Loucy (cell line): ENCODE measurements around the gene GCNT2.

ENCODE experiments used
- H2AFZ ChIP-seq: fragments of 200-600 bp; sonication (generic); 2 replicates; pipeline ENCODE4 v1.6.0; 2016; ENCODE audit warnings: antibody characterized with exemption, mild to moderate bottlenecking, low read length, moderate library complexity
- H3F3A ChIP-seq: fragments of 200-600 bp; 2 replicates; pipeline ENCODE4 v1.6.0; 2016; ENCODE audit warnings: antibody characterized with exemption, low read depth, mild to moderate bottlenecking
- H3K27me3 ChIP-seq: fragments of 200-600 bp; sonication (generic); 2 replicates; pipeline ENCODE4 v1.6.1; 2014; ENCODE audit warnings: low read length, mild to moderate bottlenecking; ENCODE audit not compliant: insufficient read depth, poor library complexity, severe bottlenecking
- H3K36me3 ChIP-seq: fragments of 200-600 bp; sonication (generic); 2 replicates; pipeline ENCODE4 v1.6.1; 2016; ENCODE audit warnings: low read length; ENCODE audit not compliant: insufficient read depth
- H3K4me1 ChIP-seq: fragments of 200-600 bp; sonication (generic); 2 replicates; pipeline ENCODE4 v1.5.1; 2014; ENCODE audit warnings: low read length, mild to moderate bottlenecking; ENCODE audit not compliant: insufficient read depth, poor library complexity, severe bottlenecking
- H3K4me2 ChIP-seq: fragments of 200-600 bp; sonication (generic); 2 replicates; pipeline ENCODE4 v1.6.0; 2014; ENCODE audit warnings: antibody characterized with exemption, low read length, low read depth, mild to moderate bottlenecking; ENCODE audit not compliant: poor library complexity, severe bottlenecking
- H3K4me3 ChIP-seq: fragments of 200-600 bp; sonication (generic); 2 replicates; pipeline ENCODE4 v1.5.1; 2014; ENCODE audit warnings: low read length, mild to moderate bottlenecking, mixed read lengths; ENCODE audit not compliant: poor library complexity, severe bottlenecking
- H3K79me2 ChIP-seq: fragments of 200-600 bp; sonication (generic); 2 replicates; pipeline ENCODE4 v1.6.1; 2014; ENCODE audit warnings: low read length; ENCODE audit not compliant: insufficient read depth
- H3K9ac ChIP-seq: fragments of 200-600 bp; sonication (generic); 2 replicates; pipeline ENCODE4 v1.6.0; 2014; ENCODE audit warnings: mild to moderate bottlenecking, low read depth, low read length, moderate library complexity; ENCODE audit not compliant: poor library complexity, severe bottlenecking
- H3K9me2 ChIP-seq: fragments of 200-600 bp; sonication (generic); replicated peaks from 2 replicates; pipeline ENCODE4 v1.6.1; 2016; ENCODE audit warnings: low read depth, low read length, mixed read lengths
- H3K9me3 ChIP-seq: fragments of 200-600 bp; sonication (generic); 2 replicates; pipeline ENCODE4 v1.6.1; 2014; ENCODE audit warnings: mild to moderate bottlenecking, antibody characterized with exemption, low read length, low read depth; ENCODE audit not compliant: insufficient read depth
- H4K20me1 ChIP-seq: fragments of 200-600 bp; sonication (generic); 2 replicates; pipeline ENCODE4 v1.6.0; 2014; ENCODE audit warnings: antibody characterized with exemption, low read length, mild to moderate bottlenecking; ENCODE audit not compliant: insufficient read depth, poor library complexity, severe bottlenecking
- CTCF ChIP-seq: fragments of 200-600 bp; sonication (generic); conservative IDR thresholded peaks from 2 replicates; pipeline ENCODE4 v1.5.1; 2014; ENCODE audit warnings: mild to moderate bottlenecking, antibody characterized with exemption, low read length
- EZH2phosphoT487 ChIP-seq: fragments of 200-600 bp; IDR thresholded peaks from 2 replicates; pipeline ENCODE4 v1.6.1; 2018; ENCODE audit warnings: antibody characterized with exemption, mild to moderate bottlenecking, moderate library complexity, borderline replicate concordance

Gene GCNT2

GRCh38 chr6:10643201-10643651, 122.1 kb downstream of the GCNT2 start:
- Histone ChIP-seq H3K36me3 (no peaks in the 10 kb centered on the region), H3K9me2 (no peaks in the 10 kb centered on the region), H3K4me3 (no peak overlapping the region), H3K9me3 (no peaks in the 10 kb centered on the region), H3K9ac (no peak overlapping the region), H3K27me3 (no peaks in the 10 kb centered on the region), H3K4me1 (peaks cover 4% of the 10 kb centered on the region), H3K79me2 (no peaks in the 10 kb centered on the region), H3K4me2 (no peak overlapping the region), H3F3A (no peaks in the 10 kb centered on the region), H4K20me1 (no peaks in the 10 kb centered on the region), H2AFZ (no peak overlapping the region)
- no peak for TF ChIP-seq EZH2phosphoT487
- TF ChIP-seq CTCF, result no peak

- H3K79me2 ChIP-seq, result no peaks in the 10 kb centered on the region
- no peaks in the 10 kb centered on the region for H3F3A ChIP-seq
- H3K9ac ChIP-seq, result no peak overlapping the region
- no peaks in the 10 kb centered on the region for H4K20me1 ChIP-seq
- TF ChIP-seq EZH2phosphoT487 (no peak), CTCF (no peak)
- no peaks in the 10 kb centered on the region for H3K27me3 ChIP-seq
- no peak overlapping the region for H2AFZ ChIP-seq
- peaks cover 4% of the 10 kb centered on the region for H3K4me1 ChIP-seq
- H3K9me3 ChIP-seq, result no peaks in the 10 kb centered on the region
- no peaks in the 10 kb centered on the region for H3K36me3 ChIP-seq
- no peak overlapping the region for H3K4me3 ChIP-seq
- H3K4me2 ChIP-seq, result no peak overlapping the region
- H3K9me2 ChIP-seq, result no peaks in the 10 kb centered on the region
Measured at GRCh38 chr6:10644225-10644624, 123.1 kb downstream of the GCNT2 start.

- Histone ChIP-seq H3K27me3 (no peaks in the 10 kb centered on the region), H3K79me2 (no peaks in the 10 kb centered on the region), H3K4me2 (peak overlapping the region; percentile 23), H3K9ac (no peak overlapping the region), H3K9me3 (no peaks in the 10 kb centered on the region), H3F3A (no peaks in the 10 kb centered on the region), H3K4me1 (peaks cover 3% of the 10 kb centered on the region), H3K9me2 (no peaks in the 10 kb centered on the region), H3K36me3 (no peaks in the 10 kb centered on the region), H4K20me1 (no peaks in the 10 kb centered on the region), H3K4me3 (no peak overlapping the region), H2AFZ (no peak overlapping the region; the same call in 1 of the 2 replicates)
- TF ChIP-seq EZH2phosphoT487 (no peak), CTCF (no peak)
Measured at GRCh38 chr6:10655508-10656055, 134.4 kb downstream of the GCNT2 start.
